ENCODE measurements around the gene CENPM. TPM values are rescaled to one million over a fixed set of nuclear protein-coding genes. Genes with fewer than 3 reads are reported as not detected.

Gene CENPM
- total RNA-seq, 1 donor from 2014 or later = 9.8 TPM

- no peak for TF ChIP-seq CTCF (IDR thresholded peaks at IDR 0.05; ENCODE audit: insufficient read depth, low read length, poor library complexity, severe bottlenecking)
- no peak for DNase-seq (ENCODE audit: low read depth)
- Histone ChIP-seq H3K27me3 (ENCODE audit: control insufficient read depth, insufficient read depth, low read length) (peaks cover 23% of the 10 kb centered on the region), H3K36me3 (ENCODE audit: control insufficient read depth, insufficient read depth, low read length) (no peaks in the 10 kb centered on the region), H3K4me3 (ENCODE audit: low read depth, low read length) (peak overlapping the region; percentile 32)
Measured at GRCh38 chr22:41919357-41920224, 27.4 kb downstream of the CENPM start.

GRCh38 chr22:41917903-41918791 lies 28.8 kb downstream of the CENPM start:
- Histone ChIP-seq H3K27me3 (ENCODE audit: control insufficient read depth, insufficient read depth, low read length) (peaks cover 35% of the 10 kb centered on the region), H3K4me3 (ENCODE audit: low read depth, low read length) (no peak overlapping the region), H3K36me3 (ENCODE audit: control insufficient read depth, insufficient read depth, low read length) (no peaks in the 10 kb centered on the region)
- TF ChIP-seq CTCF (IDR thresholded peaks at IDR 0.05; ENCODE audit: insufficient read depth, low read length, poor library complexity, severe bottlenecking) = no peak
- no peak for DNase-seq (ENCODE audit: low read depth)

GRCh38 chr22:41917375-41917902 lies 29.5 kb downstream of the CENPM start:
- TF ChIP-seq CTCF (IDR thresholded peaks at IDR 0.05; ENCODE audit: insufficient read depth, low read length, poor library complexity, severe bottlenecking) = no peak
- Histone ChIP-seq H3K27me3 (ENCODE audit: control insufficient read depth, insufficient read depth, low read length) (peaks cover 40% of the 10 kb centered on the region), H3K4me3 (ENCODE audit: low read depth, low read length) (no peak overlapping the region), H3K36me3 (ENCODE audit: control insufficient read depth, insufficient read depth, low read length) (no peaks in the 10 kb centered on the region)
- DNase-seq (ENCODE audit: low read depth) = no peak

- no peak for TF ChIP-seq CTCF (IDR thresholded peaks at IDR 0.05; ENCODE audit: insufficient read depth, low read length, poor library complexity, severe bottlenecking)
- H3K36me3 ChIP-seq (ENCODE audit: control insufficient read depth, insufficient read depth, low read length) = no peaks in the 10 kb centered on the region
- DNase-seq (ENCODE audit: low read depth) = no peak
- H3K4me3 ChIP-seq (ENCODE audit: low read depth, low read length) = no peak overlapping the region
- H3K27me3 ChIP-seq (ENCODE audit: control insufficient read depth, insufficient read depth, low read length) = peaks cover 46% of the 10 kb centered on the region
Measured at GRCh38 chr22:41916745-41917358, 30.1 kb downstream of the CENPM start.

- no peak for TF ChIP-seq CTCF (IDR thresholded peaks at IDR 0.05; ENCODE audit: insufficient read depth, low read length, poor library complexity, severe bottlenecking)
- Histone ChIP-seq H3K36me3 (ENCODE audit: control insufficient read depth, insufficient read depth, low read length) (no peaks in the 10 kb centered on the region), H3K4me3 (ENCODE audit: low read depth, low read length) (no peak overlapping the region), H3K27me3 (ENCODE audit: control insufficient read depth, insufficient read depth, low read length) (peaks cover 54% of the 10 kb centered on the region)
- no peak for DNase-seq (ENCODE audit: low read depth)
Measured at GRCh38 chr22:41915786-41916493, 31.0 kb downstream of the CENPM start.
